ENCODE measurements around the gene EML6. TPM values are rescaled to one million over a fixed set of nuclear protein-coding genes. Genes with fewer than 3 reads are reported as not detected.

EML6 gene
- total RNA-seq, 1 experiment from 2014 or later, result 6.6 TPM

DNA sequence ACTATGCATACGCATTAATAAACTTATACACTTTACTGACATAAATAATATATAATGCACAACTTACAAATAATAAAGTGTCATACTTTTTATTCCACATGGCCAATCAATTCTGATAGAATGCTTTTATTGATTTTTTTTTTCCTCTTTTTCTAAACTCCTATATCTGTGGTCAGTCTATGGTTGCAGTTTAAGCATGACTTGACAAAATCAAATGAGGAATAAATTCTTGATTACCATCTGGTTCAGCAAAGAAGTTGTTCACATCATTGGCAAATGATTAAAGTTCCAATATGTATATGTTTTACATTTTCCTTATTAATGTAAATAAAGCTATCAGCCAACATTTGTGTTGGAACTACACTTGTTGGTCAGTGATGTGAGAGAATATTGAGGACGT, 83.5 kb downstream of the EML6 start:
- no TSS peak for BruUV-seq (replicated peaks)
- Histone ChIP-seq H3K27me3 (ENCODE audit: insufficient read depth, low read length) (no peaks in the 10 kb centered on the region), H3K4me1 (ENCODE audit: control insufficient read depth in 1 of 2, insufficient read depth in 2 of 2, low read length in 2 of 2) (peaks cover 0 to 3% of the 10 kb centered on the region in 2 experiments; a peak in 1 of 4 replicates), H3K9me2 (ENCODE audit: insufficient read depth) (no peaks in the 10 kb centered on the region; the same call in 1 of the 2 replicates), H2AFZ (ENCODE audit: low read depth, low read length, poor library complexity, severe bottlenecking) (no peak overlapping the region), H3K9me3 (ENCODE audit: control insufficient read depth in 1 of 2, insufficient read depth in 1 of 2, low read depth in 1 of 2, low read length in 2 of 2) (no peaks in the 10 kb centered on the region), H3K36me3 (ENCODE audit: control insufficient read depth in 1 of 2, insufficient read depth in 2 of 2, low read length in 2 of 2) (no peaks in the 10 kb centered on the region), H3K9ac (ENCODE audit: low read length) (no peak overlapping the region), H3K27ac (ENCODE audit: low read depth, low read length) (no peak overlapping the region), H3K4me2 (ENCODE audit: low read length) (no peak overlapping the region), H3K4me3 (replicated peaks in 1 of 2; ENCODE audit: low read depth in 1 of 2, low read length in 2 of 2) (no peak overlapping the region), H3K79me2 (ENCODE audit: insufficient read depth, low read length) (no peaks in the 10 kb centered on the region), H4K20me1 (ENCODE audit: insufficient read depth) (no peaks in the 10 kb centered on the region)
- RAD21 ChIA-PET (ENCODE audit: low non-redundant PET in 1 of 2, low total read pairs in 2 of 2, uncharacterized antibody in 2 of 2, unreplicated experiment in 2 of 2), result no interaction called here
- intact Hi-C loops (cut with micrococcal nuclease), result no loop called here
- ATAC-seq (no peak), DNase-seq (ENCODE audit: low read depth, low spot score) (no peak)
- CTCF ChIA-PET, result no interaction called here
- POLR2A ChIA-PET, result no interaction called here
- TF ChIP-seq EZH2phosphoT487 (IDR thresholded peaks at IDR 0.05; ENCODE audit: borderline replicate concordance) (no peak), EGR1 (IDR thresholded peaks at IDR 0.05; ENCODE audit: low read depth) (no peak), POLR2A (IDR thresholded peaks at IDR 0.05; ENCODE audit: borderline replicate concordance, extremely low read depth, insufficient read depth, insufficient read length) (no peak), CBX3 (IDR thresholded peaks at IDR 0.05; ENCODE audit: low read depth) (no peak), YY1 (IDR thresholded peaks at IDR 0.05; ENCODE audit: extremely low read depth, insufficient replicate concordance, low read depth, low read length) (no peak)
- TF ChIP-seq, protein P1, sequence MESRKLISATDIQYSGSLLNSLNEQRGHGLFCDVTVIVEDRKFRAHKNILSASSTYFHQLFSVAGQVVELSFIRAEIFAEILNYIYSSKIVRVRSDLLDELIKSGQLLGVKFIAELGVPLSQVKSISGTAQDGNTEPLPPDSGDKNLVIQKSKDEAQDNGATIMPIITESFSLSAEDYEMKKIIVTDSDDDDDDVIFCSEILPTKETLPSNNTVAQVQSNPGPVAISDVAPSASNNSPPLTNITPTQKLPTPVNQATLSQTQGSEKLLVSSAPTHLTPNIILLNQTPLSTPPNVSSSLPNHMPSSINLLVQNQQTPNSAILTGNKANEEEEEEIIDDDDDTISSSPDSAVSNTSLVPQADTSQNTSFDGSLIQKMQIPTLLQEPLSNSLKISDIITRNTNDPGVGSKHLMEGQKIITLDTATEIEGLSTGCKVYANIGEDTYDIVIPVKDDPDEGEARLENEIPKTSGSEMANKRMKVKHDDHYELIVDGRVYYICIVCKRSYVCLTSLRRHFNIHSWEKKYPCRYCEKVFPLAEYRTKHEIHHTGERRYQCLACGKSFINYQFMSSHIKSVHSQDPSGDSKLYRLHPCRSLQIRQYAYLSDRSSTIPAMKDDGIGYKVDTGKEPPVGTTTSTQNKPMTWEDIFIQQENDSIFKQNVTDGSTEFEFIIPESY (IDR thresholded peaks at IDR 0.05; ENCODE audit: extremely low read depth, insufficient replicate concordance, low read length), result no peak
- TF ChIP-seq, protein P2, sequence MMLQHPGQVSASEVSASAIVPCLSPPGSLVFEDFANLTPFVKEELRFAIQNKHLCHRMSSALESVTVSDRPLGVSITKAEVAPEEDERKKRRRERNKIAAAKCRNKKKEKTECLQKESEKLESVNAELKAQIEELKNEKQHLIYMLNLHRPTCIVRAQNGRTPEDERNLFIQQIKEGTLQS (IDR thresholded peaks at IDR 0.05), result no peak

DNA sequence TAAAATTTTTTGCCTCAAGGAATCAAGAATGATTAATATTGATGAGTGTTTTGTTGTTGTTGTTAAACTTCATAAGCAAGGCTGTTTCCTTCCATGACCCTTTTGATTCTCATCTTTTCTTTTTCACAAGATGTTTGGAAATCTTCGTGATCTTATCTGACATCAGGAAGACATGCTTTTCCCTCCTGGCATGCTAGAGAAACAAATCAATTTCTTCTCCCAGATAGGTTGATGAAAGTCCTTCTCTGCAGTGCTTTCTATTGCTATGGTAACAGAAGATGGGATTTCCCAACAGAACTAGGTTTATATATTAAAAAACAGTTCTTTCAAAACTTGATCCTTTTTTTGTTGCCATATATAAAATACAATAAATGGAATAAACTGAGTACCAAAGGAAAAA, 85.2 kb downstream of the EML6 start:
- Histone ChIP-seq H3K36me3 (ENCODE audit: control insufficient read depth in 1 of 2, insufficient read depth in 2 of 2, low read length in 2 of 2) (no peaks in the 10 kb centered on the region), H3K4me1 (ENCODE audit: control insufficient read depth in 1 of 2, insufficient read depth in 2 of 2, low read length in 2 of 2) (peaks cover 0 to 3% of the 10 kb centered on the region in 2 experiments; a peak in 1 of 4 replicates), H3K27ac (ENCODE audit: low read depth, low read length) (no peak overlapping the region), H3K9me3 (ENCODE audit: control insufficient read depth in 1 of 2, insufficient read depth in 1 of 2, low read depth in 1 of 2, low read length in 2 of 2) (no peaks in the 10 kb centered on the region), H3K9ac (ENCODE audit: low read length) (no peak overlapping the region), H3K27me3 (ENCODE audit: insufficient read depth, low read length) (no peaks in the 10 kb centered on the region), H3K9me2 (ENCODE audit: insufficient read depth) (no peaks in the 10 kb centered on the region), H3K79me2 (ENCODE audit: insufficient read depth, low read length) (no peaks in the 10 kb centered on the region), H3K4me2 (ENCODE audit: low read length) (no peak overlapping the region), H3K4me3 (replicated peaks in 1 of 2; ENCODE audit: low read depth in 1 of 2, low read length in 2 of 2) (no peak overlapping the region), H4K20me1 (ENCODE audit: insufficient read depth) (no peaks in the 10 kb centered on the region), H2AFZ (ENCODE audit: low read depth, low read length, poor library complexity, severe bottlenecking) (no peak overlapping the region)
- intact Hi-C loops (cut with micrococcal nuclease), result no loop called here
- DNase-seq (ENCODE audit: low read depth, low spot score) (no peak), ATAC-seq (no peak)
- ChIA-PET POLR2A (no interaction called here), CTCF (no interaction called here), RAD21 (ENCODE audit: low non-redundant PET in 1 of 2, low total read pairs in 2 of 2, uncharacterized antibody in 2 of 2, unreplicated experiment in 2 of 2) (no interaction called here)
- no TSS peak for BruUV-seq (replicated peaks)
- no peak for TF ChIP-seq SRF (IDR thresholded peaks at IDR 0.05; ENCODE audit: low read depth)
- TF ChIP-seq RAD21 (IDR thresholded peaks at IDR 0.05; ENCODE audit: low read depth), result no peak
- no peak for TF ChIP-seq EZH2phosphoT487 (IDR thresholded peaks at IDR 0.05; ENCODE audit: borderline replicate concordance)
- no peak for TF ChIP-seq EZH2 (IDR thresholded peaks at IDR 0.05)
- TF ChIP-seq, protein P3, sequence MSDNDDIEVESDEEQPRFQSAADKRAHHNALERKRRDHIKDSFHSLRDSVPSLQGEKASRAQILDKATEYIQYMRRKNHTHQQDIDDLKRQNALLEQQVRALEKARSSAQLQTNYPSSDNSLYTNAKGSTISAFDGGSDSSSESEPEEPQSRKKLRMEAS (IDR thresholded peaks at IDR 0.05), result no peak
- no peak for TF ChIP-seq ELF1 (IDR thresholded peaks at IDR 0.05; ENCODE audit: borderline replicate concordance, low read depth)
- TF ChIP-seq CEBPB (IDR thresholded peaks at IDR 0.05; ENCODE audit: low read depth), result no peak
- TF ChIP-seq, protein P4, sequence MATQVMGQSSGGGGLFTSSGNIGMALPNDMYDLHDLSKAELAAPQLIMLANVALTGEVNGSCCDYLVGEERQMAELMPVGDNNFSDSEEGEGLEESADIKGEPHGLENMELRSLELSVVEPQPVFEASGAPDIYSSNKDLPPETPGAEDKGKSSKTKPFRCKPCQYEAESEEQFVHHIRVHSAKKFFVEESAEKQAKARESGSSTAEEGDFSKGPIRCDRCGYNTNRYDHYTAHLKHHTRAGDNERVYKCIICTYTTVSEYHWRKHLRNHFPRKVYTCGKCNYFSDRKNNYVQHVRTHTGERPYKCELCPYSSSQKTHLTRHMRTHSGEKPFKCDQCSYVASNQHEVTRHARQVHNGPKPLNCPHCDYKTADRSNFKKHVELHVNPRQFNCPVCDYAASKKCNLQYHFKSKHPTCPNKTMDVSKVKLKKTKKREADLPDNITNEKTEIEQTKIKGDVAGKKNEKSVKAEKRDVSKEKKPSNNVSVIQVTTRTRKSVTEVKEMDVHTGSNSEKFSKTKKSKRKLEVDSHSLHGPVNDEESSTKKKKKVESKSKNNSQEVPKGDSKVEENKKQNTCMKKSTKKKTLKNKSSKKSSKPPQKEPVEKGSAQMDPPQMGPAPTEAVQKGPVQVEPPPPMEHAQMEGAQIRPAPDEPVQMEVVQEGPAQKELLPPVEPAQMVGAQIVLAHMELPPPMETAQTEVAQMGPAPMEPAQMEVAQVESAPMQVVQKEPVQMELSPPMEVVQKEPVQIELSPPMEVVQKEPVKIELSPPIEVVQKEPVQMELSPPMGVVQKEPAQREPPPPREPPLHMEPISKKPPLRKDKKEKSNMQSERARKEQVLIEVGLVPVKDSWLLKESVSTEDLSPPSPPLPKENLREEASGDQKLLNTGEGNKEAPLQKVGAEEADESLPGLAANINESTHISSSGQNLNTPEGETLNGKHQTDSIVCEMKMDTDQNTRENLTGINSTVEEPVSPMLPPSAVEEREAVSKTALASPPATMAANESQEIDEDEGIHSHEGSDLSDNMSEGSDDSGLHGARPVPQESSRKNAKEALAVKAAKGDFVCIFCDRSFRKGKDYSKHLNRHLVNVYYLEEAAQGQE (IDR thresholded peaks at IDR 0.05; ENCODE audit: low read depth), result no peak
- TF ChIP-seq, protein P2 (IDR thresholded peaks at IDR 0.05), result no peak
- TF ChIP-seq SP1 (IDR thresholded peaks at IDR 0.05; ENCODE audit: low read depth), result no peak
- TF ChIP-seq TCF7L2 (IDR thresholded peaks at IDR 0.05; ENCODE audit: borderline replicate concordance, extremely low read depth, insufficient read depth, insufficient read length), result no peak

All from HCT116 (cell line).